ENCODE results near the gene TKTL1.

The TKTL1 gene

DNA sequence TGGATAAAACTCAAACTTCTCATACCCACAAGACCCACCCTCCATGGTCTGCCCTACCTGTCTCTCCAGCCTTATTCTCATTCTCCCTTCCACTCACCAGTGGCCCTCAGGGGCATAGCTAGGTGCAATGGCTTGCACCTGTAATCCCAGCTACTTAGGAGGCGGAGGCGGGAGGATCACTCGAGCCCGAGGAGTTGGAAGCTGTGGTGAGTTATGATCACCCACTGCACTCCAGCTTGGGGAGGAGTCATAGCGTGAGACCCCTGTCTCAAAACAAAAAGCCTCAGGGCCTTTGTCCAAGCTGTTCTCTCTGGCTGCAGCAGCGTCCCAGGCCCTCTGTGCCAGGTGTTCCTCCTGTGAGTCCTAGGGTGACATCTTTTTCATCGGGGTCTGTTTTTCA lies 16.5 kb downstream of the TKTL1 start:
- no CpG with 5 or more reads among the region's 7 CpGs for WGBS (ENCODE audit: extremely low coverage, insufficient coverage, low lambda C conversion rate)
- H3K9ac ChIP-seq (ENCODE audit: low read length) = no peak overlapping the region
- no peak overlapping the region for H3K27ac ChIP-seq (ENCODE audit: low read depth, low read length)
- no peak for DNase-seq
- no peak overlapping the region for H4K8ac ChIP-seq (ENCODE audit: low read depth, low read length)
- H3K36me3 ChIP-seq (ENCODE audit: control insufficient read depth, insufficient read depth, low read length) = no peaks in the 10 kb centered on the region
- no peak overlapping the region for H2BK5ac ChIP-seq (ENCODE audit: low read length)
- H3K27me3 ChIP-seq (ENCODE audit: insufficient read depth, low read length, poor library complexity) = no peaks in the 10 kb centered on the region
- H3K79me2 ChIP-seq (ENCODE audit: control insufficient read depth, insufficient read depth, low read length) = no peaks in the 10 kb centered on the region
- no peaks in the 10 kb centered on the region for H3K4me1 ChIP-seq (ENCODE audit: control insufficient read depth, low read depth, low read length)
- H4K5ac ChIP-seq (ENCODE audit: low read length) = no peak overlapping the region
- H3K79me1 ChIP-seq (ENCODE audit: low read length) = no peaks in the 10 kb centered on the region
- H3K23ac ChIP-seq (ENCODE audit: low read length) = no peak overlapping the region
- no peak overlapping the region for H3K56ac ChIP-seq (ENCODE audit: low read length)
- H2BK120ac ChIP-seq (ENCODE audit: low read depth, low read length) = no peak overlapping the region
- no peak overlapping the region for H3K18ac ChIP-seq (ENCODE audit: low read length)
- H2AK5ac ChIP-seq (ENCODE audit: low read length) = no peak overlapping the region
- no peak overlapping the region for H2BK15ac ChIP-seq (replicated peaks; ENCODE audit: low read depth)
- H3K4ac ChIP-seq (ENCODE audit: low read depth, low read length) = no peak overlapping the region
- no peak overlapping the region for H3K4me2 ChIP-seq (ENCODE audit: low read length)
- H3K4me3 ChIP-seq (ENCODE audit: low read length) = no peak overlapping the region

DNA sequence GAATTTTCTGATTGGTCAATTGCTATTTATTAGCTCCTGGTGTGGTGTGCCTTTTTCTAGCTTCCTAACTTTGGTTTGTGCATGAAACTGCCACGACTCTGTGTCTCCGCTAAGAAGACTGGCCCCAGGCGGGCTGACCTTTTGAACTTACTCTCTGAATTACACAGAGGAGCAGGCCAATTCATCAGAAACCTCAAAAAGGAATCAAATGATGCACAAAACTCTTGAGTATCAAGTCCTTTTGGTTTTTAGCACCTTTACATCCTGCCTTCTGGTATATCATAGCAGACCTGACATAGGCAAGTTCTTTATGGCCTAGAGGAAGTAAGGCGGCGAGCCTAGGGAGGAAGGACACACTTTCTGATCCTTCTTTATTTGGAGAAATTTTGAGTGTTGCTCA lies 17.6 kb downstream of the TKTL1 start:
- H3K9ac ChIP-seq (ENCODE audit: low read length) = no peak overlapping the region
- H4K8ac ChIP-seq (ENCODE audit: low read depth, low read length) = no peak overlapping the region
- no CpG with 5 or more reads among the region's 5 CpGs for WGBS (ENCODE audit: extremely low coverage, insufficient coverage, low lambda C conversion rate)
- H3K4me2 ChIP-seq (ENCODE audit: low read length) = no peak overlapping the region
- H2AK5ac ChIP-seq (ENCODE audit: low read length) = no peak overlapping the region
- no peaks in the 10 kb centered on the region for H3K27me3 ChIP-seq (ENCODE audit: insufficient read depth, low read length, poor library complexity)
- DNase-seq = no peak
- no peak overlapping the region for H4K5ac ChIP-seq (ENCODE audit: low read length)
- H3K79me2 ChIP-seq (ENCODE audit: control insufficient read depth, insufficient read depth, low read length) = no peaks in the 10 kb centered on the region
- no peak overlapping the region for H3K4me3 ChIP-seq (ENCODE audit: low read length)
- H3K79me1 ChIP-seq (ENCODE audit: low read length) = no peaks in the 10 kb centered on the region
- H3K36me3 ChIP-seq (ENCODE audit: control insufficient read depth, insufficient read depth, low read length) = no peaks in the 10 kb centered on the region
- no peak overlapping the region for H2BK5ac ChIP-seq (ENCODE audit: low read length)
- H3K23ac ChIP-seq (ENCODE audit: low read length) = no peak overlapping the region
- no peak overlapping the region for H3K4ac ChIP-seq (ENCODE audit: low read depth, low read length)
- H2BK15ac ChIP-seq (replicated peaks; ENCODE audit: low read depth) = no peak overlapping the region
- H3K4me1 ChIP-seq (ENCODE audit: control insufficient read depth, low read depth, low read length) = no peaks in the 10 kb centered on the region
- H3K18ac ChIP-seq (ENCODE audit: low read length) = no peak overlapping the region
- H3K27ac ChIP-seq (ENCODE audit: low read depth, low read length) = no peak overlapping the region
- no peak overlapping the region for H2BK120ac ChIP-seq (ENCODE audit: low read depth, low read length)
- H3K56ac ChIP-seq (ENCODE audit: low read length) = no peak overlapping the region

DNA sequence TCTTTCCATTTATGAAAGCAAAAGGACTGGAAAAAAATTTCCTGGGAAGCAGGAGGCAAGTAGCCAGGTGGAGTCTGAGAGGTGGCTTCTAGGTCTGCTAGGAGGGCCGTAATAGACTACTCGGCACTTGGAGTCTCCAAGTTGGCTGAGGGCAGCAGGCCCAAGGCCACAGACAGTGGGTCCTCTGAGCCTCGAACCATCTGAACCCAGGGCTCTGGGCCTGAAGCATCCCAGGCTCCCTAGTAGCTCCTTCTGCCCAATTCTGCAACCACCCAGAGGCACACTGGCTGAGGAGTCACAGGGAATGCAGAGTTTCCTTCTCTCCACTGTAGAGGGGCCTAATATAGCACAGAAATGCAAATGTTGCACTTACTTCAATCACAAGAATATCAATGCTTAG lies 19.8 kb downstream of the TKTL1 start:
- WGBS (ENCODE audit: extremely low coverage, insufficient coverage, low lambda C conversion rate) = no CpG with 5 or more reads among the region's 3 CpGs
- no peak overlapping the region for H3K9ac ChIP-seq (ENCODE audit: low read length)
- no peak overlapping the region for H3K4me2 ChIP-seq (ENCODE audit: low read length)
- H4K8ac ChIP-seq (ENCODE audit: low read depth, low read length) = no peak overlapping the region
- no peaks in the 10 kb centered on the region for H3K36me3 ChIP-seq (ENCODE audit: control insufficient read depth, insufficient read depth, low read length)
- no peaks in the 10 kb centered on the region for H3K27me3 ChIP-seq (ENCODE audit: insufficient read depth, low read length, poor library complexity)
- H3K79me1 ChIP-seq (ENCODE audit: low read length) = no peaks in the 10 kb centered on the region
- no peaks in the 10 kb centered on the region for H3K4me1 ChIP-seq (ENCODE audit: control insufficient read depth, low read depth, low read length)
- no peak overlapping the region for H3K23ac ChIP-seq (ENCODE audit: low read length)
- no peak overlapping the region for H3K56ac ChIP-seq (ENCODE audit: low read length)
- H3K4me3 ChIP-seq (ENCODE audit: low read length) = no peak overlapping the region
- no peak overlapping the region for H3K18ac ChIP-seq (ENCODE audit: low read length)
- H4K5ac ChIP-seq (ENCODE audit: low read length) = no peak overlapping the region
- no peak overlapping the region for H2BK5ac ChIP-seq (ENCODE audit: low read length)
- H2BK120ac ChIP-seq (ENCODE audit: low read depth, low read length) = no peak overlapping the region
- H2AK5ac ChIP-seq (ENCODE audit: low read length) = no peak overlapping the region
- no peak overlapping the region for H3K4ac ChIP-seq (ENCODE audit: low read depth, low read length)
- H3K79me2 ChIP-seq (ENCODE audit: control insufficient read depth, insufficient read depth, low read length) = no peaks in the 10 kb centered on the region
- no peak overlapping the region for H3K27ac ChIP-seq (ENCODE audit: low read depth, low read length)
- no peak for DNase-seq
- no peak overlapping the region for H2BK15ac ChIP-seq (replicated peaks; ENCODE audit: low read depth)

DNA sequence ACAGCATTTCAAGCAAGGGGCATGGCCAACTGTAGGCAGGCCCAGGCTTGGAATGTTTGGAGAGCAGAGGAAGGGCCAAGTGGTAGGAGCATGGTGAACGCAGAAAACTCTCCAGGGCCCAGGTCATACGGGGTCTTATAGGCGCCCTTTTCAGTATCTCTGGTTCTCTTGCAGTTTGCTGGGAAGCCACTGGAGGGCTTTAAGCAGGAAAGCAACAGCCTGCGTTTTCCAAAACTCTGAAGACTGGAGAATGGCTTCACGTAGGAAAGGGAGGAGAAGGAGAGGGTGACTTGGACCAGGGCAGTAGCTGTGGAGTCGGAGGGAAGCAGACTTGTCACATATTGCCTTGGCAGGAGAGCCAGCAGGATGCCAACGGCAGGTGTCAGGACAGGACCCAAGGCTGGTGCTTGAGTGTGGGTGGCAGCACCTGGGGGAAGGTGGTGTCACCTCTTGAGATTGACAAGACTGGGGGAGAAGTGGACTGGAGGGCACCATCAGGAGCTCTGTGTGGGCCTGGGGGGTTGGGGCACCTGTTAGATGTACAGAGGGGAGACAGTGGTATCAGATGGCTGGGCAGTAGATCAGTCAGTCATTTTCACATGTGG lies 21.9 kb downstream of the TKTL1 start:
- Histone ChIP-seq H2BK120ac (ENCODE audit: low read depth, low read length) (no peak overlapping the region), H2BK5ac (ENCODE audit: low read length) (no peak overlapping the region)

DNA sequence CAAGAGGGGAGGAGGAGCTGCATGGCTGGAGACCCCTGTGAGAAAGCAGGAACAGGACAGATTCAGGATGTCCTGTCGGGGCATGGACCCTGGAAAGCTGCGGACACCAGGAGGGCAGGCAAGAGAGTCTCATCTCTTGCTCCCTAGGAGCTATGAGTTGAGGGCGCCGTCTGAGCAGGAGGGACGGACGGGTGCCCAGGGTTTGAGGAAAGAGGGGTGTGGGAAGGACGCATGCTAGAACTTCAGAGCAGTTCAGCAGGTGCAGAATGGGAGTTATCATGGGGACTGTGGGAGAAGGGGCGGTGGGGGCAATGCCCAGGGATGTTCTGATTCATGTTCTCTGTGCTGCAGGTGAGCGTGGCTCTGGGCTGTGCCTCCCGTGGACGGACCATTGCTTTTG lies 24.8 kb downstream of the TKTL1 start:
- no peak overlapping the region for H3K18ac ChIP-seq (ENCODE audit: low read length)
- no peak overlapping the region for H2AK5ac ChIP-seq (ENCODE audit: low read length)
- no peaks in the 10 kb centered on the region for H3K79me1 ChIP-seq (ENCODE audit: low read length)
- H3K79me2 ChIP-seq (ENCODE audit: control insufficient read depth, insufficient read depth, low read length) = no peaks in the 10 kb centered on the region
- no peak for DNase-seq
- no peak overlapping the region for H4K8ac ChIP-seq (ENCODE audit: low read depth, low read length)
- H3K4ac ChIP-seq (ENCODE audit: low read depth, low read length) = no peak overlapping the region
- H2BK120ac ChIP-seq (ENCODE audit: low read depth, low read length) = no peak overlapping the region
- no peaks in the 10 kb centered on the region for H3K4me1 ChIP-seq (ENCODE audit: control insufficient read depth, low read depth, low read length)
- H3K23ac ChIP-seq (ENCODE audit: low read length) = no peak overlapping the region
- no peak overlapping the region for H3K56ac ChIP-seq (ENCODE audit: low read length)
- no peaks in the 10 kb centered on the region for H3K36me3 ChIP-seq (ENCODE audit: control insufficient read depth, insufficient read depth, low read length)
- no peak overlapping the region for H3K9ac ChIP-seq (ENCODE audit: low read length)
- no peak overlapping the region for H3K4me3 ChIP-seq (ENCODE audit: low read length)
- H4K5ac ChIP-seq (ENCODE audit: low read length) = no peak overlapping the region
- no peaks in the 10 kb centered on the region for H3K27me3 ChIP-seq (ENCODE audit: insufficient read depth, low read length, poor library complexity)
- H2BK15ac ChIP-seq (replicated peaks; ENCODE audit: low read depth) = no peak overlapping the region
- no peak overlapping the region for H2BK5ac ChIP-seq (ENCODE audit: low read length)
- no CpG with 5 or more reads among the region's 11 CpGs for WGBS (ENCODE audit: extremely low coverage, insufficient coverage, low lambda C conversion rate)
- no peak overlapping the region for H3K27ac ChIP-seq (ENCODE audit: low read depth, low read length)
- H3K4me2 ChIP-seq (ENCODE audit: low read length) = no peak overlapping the region

More for the DNA sequence above, 21.9 kb downstream of the TKTL1 start:
- Histone ChIP-seq H3K23ac (ENCODE audit: low read length) (no peak overlapping the region), H3K4ac (ENCODE audit: low read depth, low read length) (no peak overlapping the region), H3K27ac (ENCODE audit: low read depth, low read length) (no peak overlapping the region), H3K36me3 (ENCODE audit: control insufficient read depth, insufficient read depth, low read length) (no peaks in the 10 kb centered on the region), H3K4me3 (ENCODE audit: low read length) (no peak overlapping the region), H3K4me1 (ENCODE audit: control insufficient read depth, low read depth, low read length) (no peaks in the 10 kb centered on the region), H3K79me1 (ENCODE audit: low read length) (no peaks in the 10 kb centered on the region), H3K27me3 (ENCODE audit: insufficient read depth, low read length, poor library complexity) (no peaks in the 10 kb centered on the region), H2BK15ac (replicated peaks; ENCODE audit: low read depth) (no peak overlapping the region), H3K79me2 (ENCODE audit: control insufficient read depth, insufficient read depth, low read length) (no peaks in the 10 kb centered on the region), H3K18ac (ENCODE audit: low read length) (no peak overlapping the region), H4K5ac (ENCODE audit: low read length) (no peak overlapping the region), H3K9ac (ENCODE audit: low read length) (no peak overlapping the region), H2AK5ac (ENCODE audit: low read length) (no peak overlapping the region), H4K8ac (ENCODE audit: low read depth, low read length) (no peak overlapping the region), H3K4me2 (ENCODE audit: low read length) (no peak overlapping the region), H3K56ac (ENCODE audit: low read length) (no peak overlapping the region)
- no CpG with 5 or more reads among the region's 7 CpGs for WGBS (ENCODE audit: extremely low coverage, insufficient coverage, low lambda C conversion rate)
- peak; percentile 66 for DNase-seq

DNA sequence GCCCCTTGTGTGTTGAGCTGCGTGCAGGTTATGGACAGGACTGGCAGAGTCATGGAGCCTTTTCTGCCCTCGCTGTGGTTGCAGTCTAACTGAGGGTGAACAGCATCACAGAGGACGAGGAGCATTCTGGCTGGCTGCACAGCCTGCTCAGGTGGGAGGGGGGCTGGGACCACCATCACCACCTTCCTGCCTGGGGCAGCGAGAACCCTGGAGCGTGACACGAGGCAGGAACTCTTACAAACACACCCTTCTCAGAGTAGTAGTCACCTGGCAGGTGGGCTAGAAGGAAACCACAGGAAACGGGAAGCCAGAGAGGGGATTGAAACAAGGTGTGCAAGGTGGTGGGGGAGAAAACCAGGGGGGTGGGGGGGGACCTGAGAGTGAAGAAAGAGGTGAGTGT lies 25.6 kb downstream of the TKTL1 start:
- Histone ChIP-seq H3K79me1 (ENCODE audit: low read length) (no peaks in the 10 kb centered on the region), H3K23ac (ENCODE audit: low read length) (no peak overlapping the region), H3K4me1 (ENCODE audit: control insufficient read depth, low read depth, low read length) (no peaks in the 10 kb centered on the region), H2AK5ac (ENCODE audit: low read length) (no peak overlapping the region), H3K27me3 (ENCODE audit: insufficient read depth, low read length, poor library complexity) (no peaks in the 10 kb centered on the region), H2BK120ac (ENCODE audit: low read depth, low read length) (no peak overlapping the region), H4K5ac (ENCODE audit: low read length) (no peak overlapping the region), H2BK15ac (replicated peaks; ENCODE audit: low read depth) (no peak overlapping the region), H3K9ac (ENCODE audit: low read length) (no peak overlapping the region), H3K56ac (ENCODE audit: low read length) (no peak overlapping the region), H3K4ac (ENCODE audit: low read depth, low read length) (no peak overlapping the region), H3K36me3 (ENCODE audit: control insufficient read depth, insufficient read depth, low read length) (no peaks in the 10 kb centered on the region), H3K27ac (ENCODE audit: low read depth, low read length) (no peak overlapping the region), H4K8ac (ENCODE audit: low read depth, low read length) (no peak overlapping the region), H3K79me2 (ENCODE audit: control insufficient read depth, insufficient read depth, low read length) (no peaks in the 10 kb centered on the region), H2BK5ac (ENCODE audit: low read length) (no peak overlapping the region), H3K4me2 (ENCODE audit: low read length) (no peak overlapping the region), H3K4me3 (ENCODE audit: low read length) (no peak overlapping the region), H3K18ac (ENCODE audit: low read length) (no peak overlapping the region)
- DNase-seq = no peak
- WGBS (ENCODE audit: extremely low coverage, insufficient coverage, low lambda C conversion rate) = no CpG with 5 or more reads among the region's 7 CpGs
